Measurements from ENCODE around the gene FNIP2. TPM values are rescaled to one million over a fixed set of nuclear protein-coding genes. Genes with fewer than 3 reads are reported as not detected.
A peak's percentile ranks its signal among the peaks of the same experiment; 100 is the strongest.
"Not testable (repeated sequence)": the region's sequence is repeated elsewhere in the genome, so short reads cannot be mapped to it uniquely, and the experiment has no call there.

Gene FNIP2
- total and polyA plus RNA-seq, 10 donors, result 2.4 to 59.1 (median 36.7) TPM

DNA sequence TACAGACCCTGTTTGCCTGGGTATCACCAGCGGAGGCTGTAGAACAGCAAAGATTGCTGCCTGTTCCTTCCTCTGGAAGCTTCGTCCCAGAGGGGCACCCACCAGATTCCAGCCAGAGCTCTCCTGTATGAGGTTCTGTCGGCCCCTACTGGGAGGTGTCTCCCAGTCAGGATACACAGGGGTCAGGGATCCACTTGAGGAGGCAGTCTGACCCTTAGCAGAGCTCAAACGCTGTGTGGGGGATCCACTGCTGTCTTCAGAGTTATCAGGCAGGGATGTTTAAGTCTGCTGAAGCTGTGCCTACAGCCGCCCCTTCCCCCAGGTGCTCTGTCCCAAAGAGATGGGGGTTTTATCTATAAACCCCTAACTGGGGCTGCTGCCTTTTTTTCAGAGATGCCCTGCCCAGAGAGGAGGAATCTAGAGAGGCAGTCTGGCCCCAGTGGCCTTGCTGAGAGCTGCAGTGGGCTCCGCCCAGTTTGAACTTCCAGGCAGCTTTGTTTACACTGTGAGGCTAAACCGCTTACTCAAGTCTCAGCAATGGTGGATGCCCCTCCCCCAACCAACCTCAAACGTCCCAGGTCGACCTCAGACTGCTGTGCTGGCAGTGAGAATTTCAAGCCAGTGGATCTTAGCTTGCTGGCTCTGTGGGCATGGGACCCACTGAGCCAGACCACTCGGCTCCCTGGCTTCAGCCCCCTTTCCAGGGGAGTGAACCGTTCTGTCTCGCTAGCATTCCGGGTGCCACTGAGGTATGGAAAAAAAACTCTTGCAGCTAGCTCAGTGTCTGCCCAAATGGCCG, 133.7 kb downstream of the FNIP2 start:
- H3K36me3 ChIP-seq, result peaks cover 0 to 29% (median 5%) of the 10 kb centered on the region in 6 donors
- H3K27me3 ChIP-seq (replicated peaks in 1 of 7); intact Hi-C loops (cut with DNase I; ENCODE audit: low total_unique reads); H3K4me3 ChIP-seq; H3K9me3 ChIP-seq: not testable (repeated sequence)
- DNase-seq, result peak; percentile 70
- 77 to 85% (median 80%) methylated on average over 8 to 14 of the region's 14 CpGs for WGBS, 5 donors
- H3K4me1 ChIP-seq, result peaks cover 0 to 16% (median 3%) of the 10 kb centered on the region in 6 donors
- H3K27ac ChIP-seq, result peak overlapping the region in 1 of 8 donors; percentile 10

DNA sequence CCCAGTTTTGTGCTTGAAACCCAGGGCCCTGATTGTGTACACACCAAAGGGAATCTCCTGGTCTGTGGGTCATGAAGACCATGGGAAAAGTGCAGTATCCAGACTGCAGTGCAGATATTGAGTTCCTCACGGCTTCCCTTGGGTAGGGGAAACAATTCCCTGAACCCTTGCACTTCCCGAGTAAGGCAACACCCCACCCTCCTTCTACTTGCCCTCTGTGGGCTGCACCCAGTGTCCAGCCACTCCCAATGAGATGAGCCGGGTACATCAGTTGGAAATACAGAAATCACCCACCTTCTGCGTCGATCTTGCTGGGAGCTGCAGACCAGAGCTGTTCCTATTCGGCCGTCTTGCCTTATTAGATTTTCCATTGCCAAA, 134.2 kb downstream of the FNIP2 start:
- Histone ChIP-seq H3K27ac (peak overlapping the region in 1 of 8 donors; percentile 10), H3K9me3 (peaks cover 0 to 2% (median 0%) of the 10 kb centered on the region in 8 donors), H3K4me1 (peaks cover 0 to 16% (median 3%) of the 10 kb centered on the region in 6 donors), H3K4me3 (no peak overlapping the region), H3K27me3 (replicated peaks in 1 of 7) (no peaks in the 10 kb centered on the region), H3K36me3 (peaks cover 0 to 29% (median 5%) of the 10 kb centered on the region in 6 donors)
- no peak for TF ChIP-seq POLR2A (IDR thresholded peaks at IDR 0.05)
- TF ChIP-seq POLR2AphosphoS5 (IDR thresholded peaks at IDR 0.05), result no peak
- TF ChIP-seq, protein P1, sequence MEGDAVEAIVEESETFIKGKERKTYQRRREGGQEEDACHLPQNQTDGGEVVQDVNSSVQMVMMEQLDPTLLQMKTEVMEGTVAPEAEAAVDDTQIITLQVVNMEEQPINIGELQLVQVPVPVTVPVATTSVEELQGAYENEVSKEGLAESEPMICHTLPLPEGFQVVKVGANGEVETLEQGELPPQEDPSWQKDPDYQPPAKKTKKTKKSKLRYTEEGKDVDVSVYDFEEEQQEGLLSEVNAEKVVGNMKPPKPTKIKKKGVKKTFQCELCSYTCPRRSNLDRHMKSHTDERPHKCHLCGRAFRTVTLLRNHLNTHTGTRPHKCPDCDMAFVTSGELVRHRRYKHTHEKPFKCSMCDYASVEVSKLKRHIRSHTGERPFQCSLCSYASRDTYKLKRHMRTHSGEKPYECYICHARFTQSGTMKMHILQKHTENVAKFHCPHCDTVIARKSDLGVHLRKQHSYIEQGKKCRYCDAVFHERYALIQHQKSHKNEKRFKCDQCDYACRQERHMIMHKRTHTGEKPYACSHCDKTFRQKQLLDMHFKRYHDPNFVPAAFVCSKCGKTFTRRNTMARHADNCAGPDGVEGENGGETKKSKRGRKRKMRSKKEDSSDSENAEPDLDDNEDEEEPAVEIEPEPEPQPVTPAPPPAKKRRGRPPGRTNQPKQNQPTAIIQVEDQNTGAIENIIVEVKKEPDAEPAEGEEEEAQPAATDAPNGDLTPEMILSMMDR (IDR thresholded peaks at IDR 0.05 in 8 of 11, conservative IDR thresholded peaks at IDR 0.05 in 3 of 11), result no peak
- DNase-seq, result no peak
- intact Hi-C loops (cut with DNase I; ENCODE audit: low total_unique reads), result no loop called here
- 91 to 98% (median 96%) methylated on average over 5 to 7 of the region's 7 CpGs for WGBS, 5 donors

DNA sequence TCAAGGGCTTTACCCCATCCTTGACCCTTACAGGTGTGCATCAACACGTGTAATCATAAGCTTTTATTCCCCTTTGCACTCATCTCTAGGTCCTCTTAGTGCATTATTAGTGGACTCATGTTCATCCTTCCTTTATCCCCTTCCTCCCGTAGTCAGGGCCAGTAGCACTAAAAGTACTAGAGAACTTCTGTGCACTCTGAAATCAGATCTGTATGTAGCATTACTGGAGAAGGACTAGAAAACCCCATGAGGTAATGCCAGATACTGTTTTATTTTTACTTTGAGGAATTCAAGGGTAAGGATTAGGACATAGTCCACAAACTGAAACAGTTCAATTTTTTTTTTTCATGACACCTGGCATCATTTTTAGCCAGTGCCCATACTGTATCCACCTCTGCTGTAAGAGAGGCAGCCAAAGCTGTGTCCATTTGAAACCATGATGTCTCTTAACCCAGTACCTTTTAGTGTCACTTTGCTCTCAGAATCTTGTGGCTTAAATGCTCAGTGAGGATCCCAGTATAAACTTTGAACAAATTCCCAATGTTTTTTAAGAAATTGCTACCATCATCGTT, 134.7 kb downstream of the FNIP2 start:
- Histone ChIP-seq H3K27ac (no peak overlapping the region), H3K27me3 (replicated peaks in 1 of 7) (no peaks in the 10 kb centered on the region), H3K36me3 (peaks cover 0 to 29% (median 5%) of the 10 kb centered on the region in 6 donors), H3K4me3 (no peak overlapping the region), H3K4me1 (peaks cover 0 to 16% (median 3%) of the 10 kb centered on the region in 6 donors), H3K9me3 (no peaks in the 10 kb centered on the region)
- WGBS, 5 donors, result 80 to 90% (median 87%) methylated on average over 3 of the region's 3 CpGs
- DNase-seq, result no peak
- intact Hi-C loops (cut with DNase I; ENCODE audit: low total_unique reads), result no loop called here
- TF ChIP-seq POLR2A (IDR thresholded peaks at IDR 0.05) (no peak), POLR2AphosphoS5 (IDR thresholded peaks at IDR 0.05) (no peak)
- TF ChIP-seq, protein P1 (IDR thresholded peaks at IDR 0.05 in 8 of 11, conservative IDR thresholded peaks at IDR 0.05 in 3 of 11), result no peak

DNA sequence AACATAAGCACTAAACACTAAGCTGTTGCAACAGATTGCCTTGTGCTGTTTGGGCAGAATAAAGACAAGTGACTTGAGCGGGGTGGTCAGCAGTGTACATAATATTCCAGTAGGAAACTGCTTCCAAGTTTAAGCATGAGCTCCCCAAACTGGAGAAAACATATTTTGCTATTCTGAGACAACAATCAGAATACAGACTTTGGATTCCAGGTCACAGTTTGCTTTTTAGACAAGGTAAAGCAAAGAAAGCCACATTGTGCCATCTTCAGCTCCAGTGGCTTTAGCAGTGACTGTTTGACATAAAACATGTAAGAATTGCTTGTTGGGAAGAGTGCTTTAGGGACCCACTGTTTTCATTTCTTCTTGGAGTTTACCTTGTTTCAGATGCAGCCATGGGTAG, 136.0 kb downstream of the FNIP2 start:
- Histone ChIP-seq H3K36me3 (peaks cover 0 to 29% (median 5%) of the 10 kb centered on the region in 6 donors), H3K27me3 (replicated peaks in 1 of 7) (no peaks in the 10 kb centered on the region), H3K27ac (no peak overlapping the region), H3K4me1 (peaks cover 0 to 16% (median 3%) of the 10 kb centered on the region in 6 donors), H3K9me3 (no peaks in the 10 kb centered on the region), H3K4me3 (no peak overlapping the region)
- 94 to 98% (median 97%) methylated on average over 1 of the region's 1 CpG for WGBS, 5 donors
- no peak for DNase-seq
- no peak for TF ChIP-seq POLR2AphosphoS5 (IDR thresholded peaks at IDR 0.05)
- no peak for TF ChIP-seq POLR2A (IDR thresholded peaks at IDR 0.05)
- TF ChIP-seq, protein P1 (IDR thresholded peaks at IDR 0.05 in 8 of 11, conservative IDR thresholded peaks at IDR 0.05 in 3 of 11), result no peak
- intact Hi-C loops (cut with DNase I; ENCODE audit: low total_unique reads), result no loop called here
